DND-41 (cell line): ENCODE results near the gene NXPH2.

Experiments
- ATAC-seq: fragments of 200-7000 bp; cut with Tn5 transposase; 3 replicates; pipeline ENCODE4 v1.9.1; 2021; ENCODE audit warnings: low read depth; ENCODE audit not compliant: insufficient read depth
- DNase-seq: peaks from one replicate; pipeline ENCODE4 v3.0.0-alpha.2; 2020
- H2AFZ ChIP-seq: 2 replicates; pipeline ENCODE4 v1.6.0; 2012; ENCODE audit warnings: low read depth, low read length
- H3K27ac ChIP-seq: 2 replicates; pipeline ENCODE4 v1.5.1; 2012; ENCODE audit warnings: low read length, inconsistent platforms
- H3K27me3 ChIP-seq: fragments of 200-600 bp; sonication (generic); 2 replicates; pipeline ENCODE4 v1.6.0; 2012; ENCODE audit warnings: low read length, mild to moderate bottlenecking, inconsistent platforms; ENCODE audit not compliant: insufficient read depth, poor library complexity
- H3K36me3 ChIP-seq: 2 replicates; pipeline ENCODE4 v1.5.1; 2012; ENCODE audit warnings: low read length, inconsistent platforms; ENCODE audit not compliant: insufficient read depth
- H3K4me1 ChIP-seq: 2 replicates; pipeline ENCODE4 v1.5.1; 2012; ENCODE audit warnings: mild to moderate bottlenecking, low read length; ENCODE audit not compliant: insufficient read depth
- H3K4me2 ChIP-seq: 2 replicates; pipeline ENCODE4 v1.6.0; 2012; ENCODE audit warnings: mild to moderate bottlenecking, moderate library complexity, low read length, inconsistent platforms; ENCODE audit not compliant: insufficient read depth
- H3K4me3 ChIP-seq, 2 experiments: fragments of 200-600 bp in 1 of 2; shearing (Covaris generic) in 1 of 2; 2 replicates each; pipeline ENCODE4 v1.5.1; 2012 to 2016; ENCODE audit warnings: inconsistent platforms in 2 of 2, low read length in 2 of 2, mild to moderate bottlenecking in 2 of 2, low read depth in 1 of 2, moderate library complexity in 1 of 2
- H3K79me2 ChIP-seq: 2 replicates; pipeline ENCODE4 v1.6.0; 2012; ENCODE audit warnings: low read length, inconsistent platforms; ENCODE audit not compliant: insufficient read depth
- H3K9ac ChIP-seq: 2 replicates; pipeline ENCODE4 v1.6.0; 2012; ENCODE audit warnings: low read depth, mild to moderate bottlenecking, inconsistent platforms, low read length, moderate library complexity
- H3K9me3 ChIP-seq: 2 replicates; pipeline ENCODE4 v1.5.1; 2012; ENCODE audit warnings: low read length, moderate library complexity, mild to moderate bottlenecking, inconsistent platforms; ENCODE audit not compliant: insufficient read depth, severe bottlenecking
- H4K20me1 ChIP-seq: 2 replicates; pipeline ENCODE4 v1.6.0; 2012; ENCODE audit warnings: low read length; ENCODE audit not compliant: insufficient read depth
- CTCF ChIP-seq: IDR thresholded peaks from 2 replicates; pipeline ENCODE4 v1.5.1; 2012; ENCODE audit warnings: borderline replicate concordance, low read length, moderate library complexity, mild to moderate bottlenecking; ENCODE audit not compliant: poor library complexity, severe bottlenecking; ENCODE audit errors: extremely low read depth
- EZH2 ChIP-seq: IDR thresholded peaks from 3 replicates; pipeline ENCODE4 v1.6.1; 2012; ENCODE audit warnings: borderline replicate concordance, low read depth, mild to moderate bottlenecking, moderate library complexity, low read length, inconsistent platforms; ENCODE audit not compliant: severe bottlenecking

The NXPH2 gene

GRCh38 chr2:138708682-138709241, 71.4 kb downstream of the NXPH2 start:
- no peak for DNase-seq
- H3K4me3 ChIP-seq, result no peak overlapping the region
- TF ChIP-seq EZH2 (no peak), CTCF (no peak)
- H3K27me3 ChIP-seq, result no peaks in the 10 kb centered on the region
- H3K79me2 ChIP-seq, result no peaks in the 10 kb centered on the region
- no peaks in the 10 kb centered on the region for H3K36me3 ChIP-seq
- no peaks in the 10 kb centered on the region for H3K9me3 ChIP-seq
- ATAC-seq, result no peak
- H3K27ac ChIP-seq, result no peak overlapping the region
- H4K20me1 ChIP-seq, result no peaks in the 10 kb centered on the region
- H3K4me2 ChIP-seq, result no peak overlapping the region
- no peak overlapping the region for H2AFZ ChIP-seq
- no peak overlapping the region for H3K9ac ChIP-seq
- H3K4me1 ChIP-seq, result no peaks in the 10 kb centered on the region

GRCh38 chr2:138707392-138708074, 72.7 kb downstream of the NXPH2 start:
- Histone ChIP-seq H3K4me1 (no peaks in the 10 kb centered on the region), H3K79me2 (no peaks in the 10 kb centered on the region), H3K9ac (no peak overlapping the region), H3K4me3 (no peak overlapping the region), H2AFZ (no peak overlapping the region), H3K36me3 (no peaks in the 10 kb centered on the region), H3K27ac (no peak overlapping the region), H4K20me1 (no peaks in the 10 kb centered on the region), H3K9me3 (no peaks in the 10 kb centered on the region), H3K27me3 (no peaks in the 10 kb centered on the region), H3K4me2 (no peak overlapping the region)
- TF ChIP-seq EZH2 (no peak), CTCF (no peak)
- DNase-seq (no peak), ATAC-seq (no peak)

DNA sequence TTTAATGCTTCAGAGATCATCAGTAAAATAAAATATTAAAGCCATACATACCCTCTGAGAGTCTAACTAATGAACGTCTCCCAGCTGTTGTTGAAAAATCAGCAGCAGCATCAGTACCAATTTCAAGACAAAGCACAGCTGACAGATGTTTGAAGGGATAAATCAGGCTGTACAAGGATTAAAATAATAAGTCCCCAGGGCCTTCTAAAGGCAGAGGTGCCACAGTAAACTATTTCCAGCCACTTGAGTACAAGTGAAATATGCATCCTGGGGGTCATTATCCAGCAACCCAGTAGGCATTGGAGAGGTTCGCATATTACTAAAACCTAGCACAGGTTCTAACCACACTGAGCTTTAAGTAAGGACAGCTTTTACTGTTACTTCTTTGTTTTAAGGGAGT, 76.9 kb downstream of the NXPH2 start:
- no peak overlapping the region for H2AFZ ChIP-seq
- H3K79me2 ChIP-seq, result no peaks in the 10 kb centered on the region
- ATAC-seq (no peak), DNase-seq (no peak)
- H3K27me3 ChIP-seq, result no peaks in the 10 kb centered on the region
- H3K9me3 ChIP-seq, result no peaks in the 10 kb centered on the region
- no peak overlapping the region for H3K4me3 ChIP-seq
- no peaks in the 10 kb centered on the region for H4K20me1 ChIP-seq
- no peak overlapping the region for H3K27ac ChIP-seq
- no peaks in the 10 kb centered on the region for H3K4me1 ChIP-seq
- no peak overlapping the region for H3K4me2 ChIP-seq
- no peak overlapping the region for H3K9ac ChIP-seq
- H3K36me3 ChIP-seq, result no peaks in the 10 kb centered on the region
- TF ChIP-seq EZH2, result no peak
- no peak for TF ChIP-seq CTCF

- Histone ChIP-seq H3K9ac (no peak overlapping the region), H2AFZ (no peak overlapping the region), H3K4me2 (no peak overlapping the region), H4K20me1 (no peaks in the 10 kb centered on the region), H3K4me3 (no peak overlapping the region), H3K36me3 (no peaks in the 10 kb centered on the region), H3K27me3 (no peaks in the 10 kb centered on the region), H3K79me2 (no peaks in the 10 kb centered on the region), H3K4me1 (no peaks in the 10 kb centered on the region), H3K27ac (no peak overlapping the region), H3K9me3 (no peaks in the 10 kb centered on the region)
- DNase-seq, result no peak
- TF ChIP-seq CTCF, result no peak
- TF ChIP-seq EZH2, result no peak
- ATAC-seq, result no peak
Observed at GRCh38 chr2:138700716-138701115, 79.5 kb downstream of the NXPH2 start.
